Aorta (tissue), 5 donors: ENCODE measurements around the gene ANKLE2. TPM values are rescaled to one million over a fixed set of nuclear protein-coding genes. Genes with fewer than 3 reads are reported as not detected.

ENCODE experiments used
- ATAC-seq: fragments of 200-7000 bp; cut with Tn5 transposase; one replicate; pipeline ENCODE4 v1.9.1; 2022; ENCODE audit warnings: moderate library complexity; ENCODE audit not compliant: low FRiP score
- DNase-seq, 2 donors: peaks; one replicate each; pipeline ENCODE4 v3.0.0-alpha.2; 2020
- H3K27ac ChIP-seq, 2 donors: one replicate each; pipeline ENCODE4 v1.5.1; 2013; ENCODE audit warnings: low read length in 2 of 2, mild to moderate bottlenecking in 2 of 2, moderate library complexity in 2 of 2, control low read depth in 1 of 2, inconsistent platforms in 1 of 2, low read depth in 1 of 2
- H3K27me3 ChIP-seq, 2 donors: one replicate each; pipeline ENCODE4 v1.6.1; 2013; ENCODE audit warnings: control low read depth in 1 of 2, low read length in 1 of 2, mild to moderate bottlenecking in 1 of 2, moderate library complexity in 1 of 2; ENCODE audit not compliant: insufficient read depth in 2 of 2, control insufficient read depth in 1 of 2
- H3K36me3 ChIP-seq, 2 donors: one replicate each; pipeline ENCODE4 v1.6.1; 2013; ENCODE audit warnings: control low read depth in 1 of 2, low read length in 1 of 2, mild to moderate bottlenecking in 1 of 2; ENCODE audit not compliant: insufficient read depth in 2 of 2, control insufficient read depth in 1 of 2
- H3K4me1 ChIP-seq, 2 donors: one replicate each; pipeline ENCODE4 v1.6.1; 2013; ENCODE audit warnings: low read length in 2 of 2, control low read depth in 1 of 2, mild to moderate bottlenecking in 1 of 2, moderate library complexity in 1 of 2; ENCODE audit not compliant: insufficient read depth in 2 of 2, control insufficient read depth in 1 of 2
- H3K4me3 ChIP-seq, 2 donors: one replicate each; pipeline ENCODE4 v1.5.1; 2013; ENCODE audit warnings: low read length in 2 of 2, control low read depth in 1 of 2, mild to moderate bottlenecking in 1 of 2
- H3K9me3 ChIP-seq: one replicate; pipeline ENCODE4 v1.6.1; 2013; ENCODE audit warnings: mild to moderate bottlenecking, low read length; ENCODE audit not compliant: control insufficient read depth
- WGBS, 2 donors: extraction: QIAGEN DNeasy Blood & Tissue Kit; methylation state at CpG; one replicate each; pipeline ENCODE4 v1.1.7; 2013; 5-methylcytosine and 5-hydroxymethylcytosine counted together
- intact Hi-C, 2 donors: fragments of 100-400 bp; cut with DNase I; formaldehyde crosslinking; loops; one replicate each; pipeline versions ENCODE4 v1.14.2 to v1.15.0; 2022
- polyA plus RNA-seq, 2 donors: library from polyadenylated mRNA; stranded (reverse); fragments of 200-250 nt; gene quantifications; one replicate each; pipeline ENCODE4 v1.2.3, GENCODE V29; 2013
- total RNA-seq, 2 donors: library from RNA; stranded (reverse); fragmentation: NEBNext Ultra II Directional; extraction: Animal tissue kit (Norgen Biotek cat#: 25700); gene quantifications; one replicate each; pipeline ENCODE4 v1.2.1, GENCODE V29; 2021
- donor health status: healthy with polysubstance abuse.
- donor health status: Bipolar disorder and iron deficiency.
- donor health status: DM: no; HTN: no; CAD: no.
- donor health status: DM: no; HTN: no; CAD: no.
- donor health status: DM: yes; HTN: yes; CAD: no.

The ANKLE2 gene
- total and polyA plus RNA-seq, 4 donors, result 7.6 to 65.1 (median 53.9) TPM

DNA sequence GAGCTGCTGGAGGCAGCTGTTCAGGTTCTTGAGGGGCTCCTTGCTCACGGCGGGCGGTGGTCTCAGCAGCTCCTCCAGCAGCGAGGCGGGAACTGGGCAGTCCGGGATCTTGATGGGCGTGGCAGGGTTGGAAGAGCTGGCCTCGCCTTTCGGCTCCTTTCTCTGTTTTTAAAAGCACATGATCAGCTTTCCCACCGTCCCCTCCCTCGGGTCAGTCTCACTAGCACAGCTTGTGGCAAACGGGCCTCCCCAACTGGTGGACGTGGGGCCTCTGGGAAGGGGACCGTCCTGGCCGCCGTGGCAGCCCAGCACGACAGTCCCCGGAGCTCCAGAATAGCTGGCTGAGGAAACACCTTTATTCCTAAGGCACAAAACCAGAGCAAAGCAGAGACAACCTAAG lies 12.5 kb upstream of the ANKLE2 start:
- Histone ChIP-seq H3K4me1 (no peaks in the 10 kb centered on the region), H3K4me3 (no peak overlapping the region), H3K9me3 (no peaks in the 10 kb centered on the region), H3K36me3 (peaks cover 5 to 10% of the 10 kb centered on the region in 2 donors), H3K27me3 (no peaks in the 10 kb centered on the region), H3K27ac (no peak overlapping the region)
- 87 to 92% methylated on average over 18 of the region's 18 CpGs for WGBS, 2 donors
- intact Hi-C loops, result no loop called here
- ATAC-seq (no peak), DNase-seq (no peak)

DNA sequence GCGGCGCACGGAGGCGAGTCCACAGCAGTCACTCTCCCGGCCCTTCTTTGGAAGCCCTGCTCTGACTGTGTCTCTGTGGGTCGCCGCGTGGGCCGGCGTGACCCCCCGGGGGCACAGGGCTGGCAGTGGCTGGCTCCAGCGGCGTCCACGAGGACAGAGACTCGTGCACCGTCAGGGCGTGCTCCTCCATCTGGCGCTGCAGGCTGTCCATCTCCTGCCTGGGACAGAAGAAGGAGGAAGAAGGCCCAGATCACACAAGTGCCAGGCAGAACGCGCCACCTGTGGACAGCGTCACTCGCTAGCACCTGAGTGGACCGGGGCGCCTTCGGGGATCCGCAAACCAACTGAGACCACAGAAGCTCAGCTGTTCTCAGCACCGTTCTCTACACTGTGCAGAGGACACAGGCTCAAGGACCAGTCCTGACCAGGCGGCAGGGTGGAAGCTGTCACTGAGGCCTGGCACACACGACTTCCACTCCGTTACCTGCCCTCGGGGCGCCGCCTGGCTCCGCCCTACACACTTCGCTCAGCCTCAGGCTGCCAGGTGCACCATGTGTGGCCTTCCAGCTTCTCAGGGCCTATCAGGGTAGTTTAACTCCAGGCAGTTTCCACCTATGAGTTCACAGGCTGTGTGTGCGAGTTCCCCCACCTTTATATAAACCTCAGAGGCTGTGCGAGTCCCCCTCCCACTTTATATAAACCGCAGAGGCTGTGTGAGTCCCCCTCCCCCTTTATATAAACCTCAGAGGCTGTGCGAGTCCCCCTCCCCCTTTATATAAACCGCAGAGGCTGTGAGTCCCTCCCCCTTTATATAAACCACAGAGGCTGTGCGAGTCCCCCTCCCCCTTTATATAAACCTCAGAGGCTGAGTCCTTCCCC lies 11.7 kb upstream of the ANKLE2 start:
- intact Hi-C loops, result no loop called here

DNA sequence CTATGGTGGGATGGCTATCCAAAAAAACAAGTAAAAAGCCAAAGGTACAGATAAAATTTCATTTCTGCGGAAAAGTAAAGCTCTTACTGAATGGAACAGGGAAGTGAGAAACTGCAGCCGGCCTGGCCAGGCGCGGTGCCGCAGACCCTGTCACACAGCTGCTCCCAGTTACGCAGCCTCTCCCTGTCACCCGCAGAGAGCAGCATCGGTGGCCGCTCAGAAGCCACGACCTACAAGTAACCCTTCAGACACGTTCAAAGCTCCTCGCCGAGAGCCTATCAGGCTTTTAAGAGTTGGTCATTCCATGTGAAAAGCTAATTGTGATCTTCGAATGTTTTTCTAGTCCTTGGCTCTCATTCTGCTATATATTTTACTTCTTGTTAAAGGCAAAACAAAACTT lies 11.0 kb upstream of the ANKLE2 start:
- peaks cover 5 to 10% of the 10 kb centered on the region in 2 donors for H3K36me3 ChIP-seq
- H3K27me3 ChIP-seq, result no peaks in the 10 kb centered on the region
- DNase-seq (peak in 1 of 2 donors; percentile 77), ATAC-seq (no peak)
- no peaks in the 10 kb centered on the region for H3K9me3 ChIP-seq
- intact Hi-C loops, result no loop called here
- no peaks in the 10 kb centered on the region for H3K4me1 ChIP-seq
- H3K4me3 ChIP-seq, result no peak overlapping the region
- H3K27ac ChIP-seq, result no peak overlapping the region
- 80 to 84% methylated on average over 14 of the region's 14 CpGs for WGBS, 2 donors

More for the DNA sequence above, 11.7 kb upstream of the ANKLE2 start:
- Histone ChIP-seq H3K36me3 (peaks cover 5 to 10% of the 10 kb centered on the region in 2 donors), H3K27me3 (no peaks in the 10 kb centered on the region), H3K9me3 (no peaks in the 10 kb centered on the region), H3K4me3 (no peak overlapping the region), H3K4me1 (no peaks in the 10 kb centered on the region), H3K27ac (no peak overlapping the region)
- WGBS, 2 donors, result 85 to 87% methylated on average over 41 of the region's 41 CpGs
- DNase-seq, result no peak
- no peak for ATAC-seq

DNA sequence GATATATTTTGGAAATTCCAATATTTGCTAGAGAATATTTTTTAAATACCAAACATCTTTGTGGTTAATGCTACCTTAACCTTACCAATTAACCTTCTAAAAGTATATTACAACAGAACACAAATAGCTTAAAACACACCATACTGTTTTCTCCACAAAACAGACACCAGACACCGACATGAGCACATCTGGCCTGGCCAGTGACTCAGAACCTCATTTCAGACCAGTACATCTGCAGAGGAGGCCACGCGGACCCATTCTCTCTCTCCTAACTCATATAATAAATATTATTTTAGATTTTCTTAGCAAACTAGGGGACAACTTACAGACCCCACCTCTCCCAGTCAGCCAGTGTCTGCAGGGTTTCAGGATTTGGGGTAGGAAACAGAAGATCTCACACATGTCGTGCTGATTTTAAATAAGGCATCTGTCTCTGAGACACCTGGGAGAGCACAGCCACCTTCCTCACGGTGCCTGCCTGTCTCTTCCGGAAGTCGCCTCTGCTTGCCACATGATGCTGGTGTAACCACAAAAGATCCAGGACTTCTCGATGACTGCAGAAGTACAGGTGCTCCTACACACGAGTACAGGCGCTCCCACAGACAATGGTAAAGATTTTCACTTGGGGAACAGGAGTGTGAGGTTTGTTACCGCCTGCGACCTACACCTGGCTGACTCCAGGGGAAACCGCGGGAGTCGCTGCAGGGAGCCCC lies 9.7 kb upstream of the ANKLE2 start:
- ATAC-seq, result no peak
- intact Hi-C loops, result no loop called here
- no peaks in the 10 kb centered on the region for H3K9me3 ChIP-seq
- DNase-seq, result no peak
- H3K27ac ChIP-seq, result no peak overlapping the region
- H3K27me3 ChIP-seq, result no peaks in the 10 kb centered on the region
- peaks cover 5 to 8% of the 10 kb centered on the region in 2 donors for H3K36me3 ChIP-seq
- H3K4me3 ChIP-seq, result no peak overlapping the region
- WGBS, 2 donors, result 92 to 96% methylated on average over 15 of the region's 15 CpGs
- no peaks in the 10 kb centered on the region for H3K4me1 ChIP-seq

DNA sequence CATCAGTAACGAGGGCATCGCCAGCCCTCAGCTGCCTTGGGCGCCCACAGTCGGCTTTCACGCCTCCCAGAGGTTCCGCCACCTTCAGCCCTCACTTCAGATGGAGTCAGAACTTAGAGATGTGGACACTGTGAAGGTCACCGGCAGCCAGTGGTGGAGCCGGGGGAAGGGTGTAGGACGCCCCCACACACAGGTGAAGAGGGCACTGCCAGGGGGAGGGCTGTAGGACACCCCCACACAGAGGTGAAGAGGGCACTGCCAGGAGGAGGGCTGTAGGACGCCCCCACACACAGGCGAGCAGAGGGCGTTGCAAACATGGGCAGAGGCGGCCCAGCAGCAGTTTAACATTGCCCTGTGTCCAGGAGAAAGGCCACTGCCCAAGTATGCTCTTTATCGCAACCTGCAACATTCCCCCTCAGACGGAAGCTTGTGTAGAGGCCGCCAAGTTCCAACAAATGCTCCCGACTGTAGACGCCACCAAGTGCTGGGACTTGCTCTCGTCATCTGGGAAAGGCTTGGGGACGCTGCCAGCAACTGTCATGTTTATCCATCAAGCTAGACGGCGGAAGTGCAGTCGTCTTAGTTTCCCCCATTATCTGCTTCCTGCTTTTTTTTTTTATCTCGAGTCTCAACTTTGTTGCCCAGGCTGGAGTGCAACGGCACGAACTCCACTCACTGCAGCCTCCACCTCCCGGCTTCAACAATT lies 4.9 kb upstream of the ANKLE2 start:
- no peak overlapping the region for H3K27ac ChIP-seq
- H3K4me3 ChIP-seq, result no peak overlapping the region
- no peaks in the 10 kb centered on the region for H3K27me3 ChIP-seq
- DNase-seq, result peak in 1 of 2 donors; percentile 89
- WGBS, 2 donors, result 38 to 39% methylated on average over 27 of the region's 27 CpGs
- H3K36me3 ChIP-seq, result peaks cover 0 to 3% of the 10 kb centered on the region in 2 donors
- intact Hi-C loops, result no loop called here
- H3K4me1 ChIP-seq, result no peaks in the 10 kb centered on the region
- no peaks in the 10 kb centered on the region for H3K9me3 ChIP-seq
- ATAC-seq, result no peak

DNA sequence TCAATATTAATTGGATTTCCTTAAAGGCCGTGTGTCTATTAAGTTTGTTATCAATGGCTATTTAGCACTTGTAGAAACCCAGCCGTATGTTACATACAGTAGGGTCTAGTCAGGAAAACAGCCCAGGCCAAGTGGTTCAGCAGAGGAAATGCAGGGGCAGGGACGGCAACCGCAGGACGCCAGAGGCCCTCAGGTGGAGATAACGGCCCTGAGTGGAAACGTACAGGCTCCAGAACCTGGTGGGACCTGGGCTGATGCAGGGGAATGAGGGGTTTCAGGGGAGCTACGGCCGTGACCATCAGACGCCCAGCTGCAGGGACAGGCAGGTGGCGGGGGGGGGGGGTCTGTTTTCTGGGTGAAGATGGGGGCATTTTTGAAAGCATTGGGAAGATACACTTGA lies 3.7 kb upstream of the ANKLE2 start:
- ATAC-seq (no peak), DNase-seq (no peak)
- Histone ChIP-seq H3K27ac (no peak overlapping the region), H3K9me3 (no peaks in the 10 kb centered on the region), H3K4me1 (no peaks in the 10 kb centered on the region), H3K36me3 (peaks cover 0 to 2% of the 10 kb centered on the region in 2 donors), H3K27me3 (no peaks in the 10 kb centered on the region), H3K4me3 (no peak overlapping the region)
- WGBS, 2 donors, result 78 to 86% methylated on average over 11 of the region's 11 CpGs
- intact Hi-C loops, result no loop called here

DNA sequence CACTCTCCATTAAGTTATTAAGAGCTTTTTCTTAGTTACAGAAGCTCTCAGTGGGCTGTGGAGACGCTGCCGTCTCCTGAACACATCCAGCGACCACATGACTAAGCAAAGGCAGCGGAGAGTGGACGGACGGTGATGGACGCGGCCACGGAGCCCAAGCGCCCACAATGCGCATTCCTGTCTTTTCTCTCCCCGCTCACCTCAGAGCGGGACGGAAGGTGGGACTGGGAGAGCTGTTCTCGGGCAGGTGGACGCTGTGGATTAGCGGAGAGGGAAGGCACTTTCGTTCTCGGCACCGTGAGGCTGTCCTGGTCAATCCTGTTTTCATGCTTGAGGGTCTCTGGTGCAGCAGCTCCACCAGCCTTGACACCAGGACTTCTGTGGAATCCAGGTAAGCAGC lies 2.6 kb upstream of the ANKLE2 start:
- no peak for DNase-seq
- no peak for ATAC-seq
- no peaks in the 10 kb centered on the region for H3K27me3 ChIP-seq
- H3K4me3 ChIP-seq, result no peak overlapping the region
- intact Hi-C loops, result loop anchor here in 1 of 2 donors (5.0 kb wide), 1 partner anchor 63 kb away; the partner anchor contains the start of gene GOLGA3
- no peak overlapping the region for H3K27ac ChIP-seq
- H3K36me3 ChIP-seq, result no peaks in the 10 kb centered on the region
- peaks cover 0 to 2% of the 10 kb centered on the region in 2 donors for H3K4me1 ChIP-seq
- no peaks in the 10 kb centered on the region for H3K9me3 ChIP-seq
- WGBS, 2 donors, result 91 to 94% methylated on average over 20 of the region's 20 CpGs

DNA sequence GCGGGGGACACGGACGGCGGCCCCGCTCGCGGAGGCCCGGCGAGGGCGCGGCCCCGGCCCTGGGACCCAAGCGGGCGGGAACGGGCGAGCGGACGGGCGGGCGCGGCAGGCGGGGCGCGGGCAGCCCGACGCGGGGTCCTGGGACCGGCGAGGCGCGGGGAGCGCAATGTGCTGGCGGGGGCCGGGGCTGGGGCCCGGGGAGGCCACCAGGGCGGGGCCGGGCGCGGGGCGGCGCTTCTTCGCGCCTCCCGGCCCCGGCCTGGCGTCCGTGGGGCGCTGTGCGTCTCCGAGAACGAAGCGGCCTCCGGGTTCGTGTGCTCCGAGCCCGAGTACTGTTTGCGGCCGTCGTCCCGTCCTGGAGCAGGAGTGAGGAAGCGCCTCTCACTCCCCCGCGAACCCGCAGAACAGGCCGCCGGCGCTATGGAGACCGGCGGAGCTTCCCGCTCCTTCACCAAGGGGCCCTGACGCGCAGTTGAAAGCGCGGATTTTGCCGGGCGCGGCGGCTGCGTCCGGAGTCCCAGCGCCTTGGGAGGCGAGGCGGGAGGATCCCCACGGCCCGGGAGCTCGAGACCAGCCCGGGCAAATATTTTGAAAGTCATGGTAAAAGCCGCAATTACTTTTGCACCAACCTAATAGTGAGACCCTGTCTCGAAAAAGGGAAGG lies 420 bp upstream of the ANKLE2 start:
- H3K27me3 ChIP-seq, result no peaks in the 10 kb centered on the region
- H3K36me3 ChIP-seq, result no peaks in the 10 kb centered on the region
- 0% methylated on average over 70 to 89 of the region's 89 CpGs for WGBS, 2 donors
- intact Hi-C loops, result loop anchor here in 1 of 2 donors (2.0 to 5.0 kb wide), 2 partner anchors 51 to 65 kb away; partner anchors contain the start of genes GOLGA3 and PGAM5
- DNase-seq (peak; percentile 91 to 95), ATAC-seq (peak; percentile 96)
- H3K4me3 ChIP-seq, result peak overlapping the region; percentile 98
- H3K27ac ChIP-seq, result peak overlapping the region; percentile 94 to 96
- H3K9me3 ChIP-seq, result no peaks in the 10 kb centered on the region
- peaks cover 0 to 2% of the 10 kb centered on the region in 2 donors for H3K4me1 ChIP-seq
